Measurements from ENCODE around the gene AGBL4. TPM values are rescaled to one million over a fixed set of nuclear protein-coding genes. Genes with fewer than 3 reads are reported as not detected.

AGBL4 gene
- total and polyA plus RNA-seq, 11 donors: 0.40 to 1.4 (median 0.54) TPM; not detected in 3

DNA sequence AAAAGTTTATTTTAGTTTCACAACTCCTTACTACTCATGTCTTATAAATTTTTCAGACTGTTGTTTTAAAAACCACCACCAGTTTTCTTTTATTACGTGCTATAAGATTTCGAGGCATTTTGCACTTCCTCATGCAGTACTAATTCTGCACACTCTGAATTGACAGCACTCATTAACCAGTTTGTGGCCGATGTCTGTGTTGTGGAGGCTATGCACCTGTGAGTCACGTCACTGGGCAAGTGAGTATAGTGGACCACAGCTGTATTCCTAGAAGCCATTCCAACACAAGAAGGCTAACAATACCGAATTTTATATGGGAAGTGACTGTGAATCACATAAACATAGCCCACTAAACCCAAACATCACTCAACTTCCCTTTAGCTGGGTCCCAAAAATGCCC, 1530.7 kb downstream of the AGBL4 start:
- Histone ChIP-seq H3K27ac (no peak overlapping the region), H3K4me1 (peaks cover 0 to 10% (median 1%) of the 10 kb centered on the region in 12 donors), H3K36me3 (no peaks in the 10 kb centered on the region), H3K9me3 (no peaks in the 10 kb centered on the region), H3K4me3 (no peak overlapping the region), H3K27me3 (no peaks in the 10 kb centered on the region)
- no peak for ATAC-seq
- TF ChIP-seq, protein P1, sequence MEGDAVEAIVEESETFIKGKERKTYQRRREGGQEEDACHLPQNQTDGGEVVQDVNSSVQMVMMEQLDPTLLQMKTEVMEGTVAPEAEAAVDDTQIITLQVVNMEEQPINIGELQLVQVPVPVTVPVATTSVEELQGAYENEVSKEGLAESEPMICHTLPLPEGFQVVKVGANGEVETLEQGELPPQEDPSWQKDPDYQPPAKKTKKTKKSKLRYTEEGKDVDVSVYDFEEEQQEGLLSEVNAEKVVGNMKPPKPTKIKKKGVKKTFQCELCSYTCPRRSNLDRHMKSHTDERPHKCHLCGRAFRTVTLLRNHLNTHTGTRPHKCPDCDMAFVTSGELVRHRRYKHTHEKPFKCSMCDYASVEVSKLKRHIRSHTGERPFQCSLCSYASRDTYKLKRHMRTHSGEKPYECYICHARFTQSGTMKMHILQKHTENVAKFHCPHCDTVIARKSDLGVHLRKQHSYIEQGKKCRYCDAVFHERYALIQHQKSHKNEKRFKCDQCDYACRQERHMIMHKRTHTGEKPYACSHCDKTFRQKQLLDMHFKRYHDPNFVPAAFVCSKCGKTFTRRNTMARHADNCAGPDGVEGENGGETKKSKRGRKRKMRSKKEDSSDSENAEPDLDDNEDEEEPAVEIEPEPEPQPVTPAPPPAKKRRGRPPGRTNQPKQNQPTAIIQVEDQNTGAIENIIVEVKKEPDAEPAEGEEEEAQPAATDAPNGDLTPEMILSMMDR (IDR thresholded peaks at IDR 0.05): no peak
- 57 to 74% (median 65%) methylated on average over 5 of the region's 5 CpGs for WGBS, 4 donors
- intact Hi-C loops (cut with DNase I): loop anchor here in 5 of 10 donors (5.0 to 10.0 kb wide), 4 partner anchors 118 to 396 kb away; no protein-coding TSS in a partner anchor
- no peak for DNase-seq

DNA sequence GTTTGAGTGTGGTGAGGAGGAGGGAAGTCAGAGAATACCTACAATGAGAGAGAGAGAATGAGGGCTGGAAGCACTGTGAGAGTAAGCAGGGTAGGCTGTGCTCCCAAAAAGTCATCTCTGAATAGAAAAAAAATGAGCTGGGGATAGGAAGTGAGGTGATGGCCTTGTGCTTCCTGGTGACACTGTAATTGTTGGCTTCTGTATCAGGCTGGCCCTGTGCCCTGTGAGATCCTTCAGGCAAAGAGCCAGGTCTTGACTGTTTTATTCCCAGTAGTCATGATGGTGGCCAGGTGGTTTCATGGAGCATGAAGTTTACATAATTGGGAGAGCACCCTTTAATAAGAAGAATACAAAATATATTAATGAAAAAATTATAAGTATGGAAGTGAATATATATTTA, 1531.4 kb downstream of the AGBL4 start:
- ATAC-seq: peak in 2 of 4 donors; percentile 47 to 59
- H3K9me3 ChIP-seq: no peaks in the 10 kb centered on the region
- no peaks in the 10 kb centered on the region for H3K27me3 ChIP-seq
- peaks cover 0 to 10% (median 0%) of the 10 kb centered on the region in 12 donors for H3K4me1 ChIP-seq
- no peak overlapping the region for H3K4me3 ChIP-seq
- H3K36me3 ChIP-seq: no peaks in the 10 kb centered on the region
- DNase-seq: no peak
- intact Hi-C loops (cut with DNase I): loop anchor here in 5 of 10 donors (5.0 to 10.0 kb wide), 4 partner anchors 118 to 395 kb away; no protein-coding TSS in a partner anchor
- no peak overlapping the region for H3K27ac ChIP-seq
- TF ChIP-seq POLR2A (IDR thresholded peaks at IDR 0.05): no peak
- TF ChIP-seq, protein P1 (IDR thresholded peaks at IDR 0.05): no peak

DNA sequence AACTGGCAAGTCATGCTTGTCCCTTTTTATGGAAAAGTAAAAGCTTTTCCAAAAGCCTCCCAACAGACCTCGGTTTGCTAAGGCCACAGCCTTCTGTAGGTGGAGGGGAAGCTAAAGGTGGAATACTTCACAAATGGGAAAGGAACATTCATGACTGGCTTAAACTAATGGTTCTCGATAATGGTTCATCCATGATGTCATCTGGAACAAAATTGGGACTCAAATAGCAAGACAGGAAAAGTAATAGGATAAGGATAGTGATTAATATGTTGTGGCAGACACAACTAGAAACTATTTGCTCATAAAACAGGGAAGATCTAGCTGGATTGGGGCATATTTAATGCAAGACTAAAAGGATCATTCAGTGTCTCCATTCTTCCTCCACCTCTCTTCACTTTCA, 1535.0 kb downstream of the AGBL4 start:
- no peak for ATAC-seq
- intact Hi-C loops (cut with DNase I): loop anchor here in 1 of 10 donors (10.0 kb wide), 1 partner anchor 64 kb away; no protein-coding TSS in a partner anchor
- WGBS, 4 donors: 56 to 80% (median 74%) methylated on average over 2 of the region's 2 CpGs
- Histone ChIP-seq H3K36me3 (no peaks in the 10 kb centered on the region), H3K27ac (no peak overlapping the region), H3K27me3 (no peaks in the 10 kb centered on the region), H3K4me1 (peaks cover 0 to 5% (median 0%) of the 10 kb centered on the region in 12 donors), H3K9me3 (no peaks in the 10 kb centered on the region), H3K4me3 (no peak overlapping the region)
- DNase-seq: no peak
- TF ChIP-seq, protein P1 (IDR thresholded peaks at IDR 0.05): no peak
- TF ChIP-seq POLR2A (IDR thresholded peaks at IDR 0.05): no peak

Other genes with a start within 250 kb of the AGBL4 start
- under 1 TPM in 3 of 9 donors, not detected in 6; 0.08 to 0.37 (median 0.32) TPM for gene ELAVL4, start 85.0 kb upstream of the AGBL4 start, total RNA-seq
- gene ELAVL4, start 85.0 kb upstream of the AGBL4 start, polyA plus RNA-seq: not detected

Measured in heart left ventricle (tissue), 16 donors.